Coronary artery (tissue), 2 donors: ENCODE measurements around the gene STT3B.

Source experiments
- DNase-seq: peaks from one replicate; pipeline ENCODE4 v3.0.0-alpha.2; 2017; ENCODE audit warnings: low spot score
- H3K27ac ChIP-seq, 2 donors: fragments of 200-600 bp; sonication (generic); one replicate each; pipeline ENCODE4 v1.5.1; 2016 to 2019
- H3K4me3 ChIP-seq: fragments of 200-600 bp; sonication (generic); 2 replicates; pipeline ENCODE4 v1.5.1; 2016; ENCODE audit warnings: mild to moderate bottlenecking, moderate library complexity
- TF ChIP-seq, protein P1 (sequence below): fragments of 200-600 bp; sonication (generic); IDR thresholded peaks from one replicate; pipeline ENCODE4 v1.5.1; 2019; ENCODE audit warnings: antibody characterized with exemption

Gene STT3B

DNA sequence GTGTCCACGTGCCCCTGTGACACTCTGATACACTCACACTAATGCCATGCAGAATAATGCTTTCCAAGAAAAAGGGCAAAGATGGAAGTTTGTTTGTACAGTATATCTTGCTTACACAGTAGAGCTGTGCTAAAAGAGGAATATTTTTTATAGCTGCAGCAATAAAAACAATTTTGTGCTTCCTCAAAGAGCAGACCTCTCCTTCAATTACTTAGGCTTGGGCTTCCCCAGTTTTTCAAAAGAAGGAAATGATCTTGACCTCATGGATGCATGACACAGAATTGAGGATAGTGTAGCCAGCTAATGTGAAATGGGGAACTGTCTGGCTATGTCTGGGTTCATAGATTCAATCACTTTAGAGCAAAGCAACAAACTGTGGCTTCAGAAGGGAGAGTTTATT lies 137.4 kb downstream of the STT3B start:
- Histone ChIP-seq H3K27ac (no peak overlapping the region), H3K4me3 (no peak overlapping the region)
- TF ChIP-seq, protein P1, sequence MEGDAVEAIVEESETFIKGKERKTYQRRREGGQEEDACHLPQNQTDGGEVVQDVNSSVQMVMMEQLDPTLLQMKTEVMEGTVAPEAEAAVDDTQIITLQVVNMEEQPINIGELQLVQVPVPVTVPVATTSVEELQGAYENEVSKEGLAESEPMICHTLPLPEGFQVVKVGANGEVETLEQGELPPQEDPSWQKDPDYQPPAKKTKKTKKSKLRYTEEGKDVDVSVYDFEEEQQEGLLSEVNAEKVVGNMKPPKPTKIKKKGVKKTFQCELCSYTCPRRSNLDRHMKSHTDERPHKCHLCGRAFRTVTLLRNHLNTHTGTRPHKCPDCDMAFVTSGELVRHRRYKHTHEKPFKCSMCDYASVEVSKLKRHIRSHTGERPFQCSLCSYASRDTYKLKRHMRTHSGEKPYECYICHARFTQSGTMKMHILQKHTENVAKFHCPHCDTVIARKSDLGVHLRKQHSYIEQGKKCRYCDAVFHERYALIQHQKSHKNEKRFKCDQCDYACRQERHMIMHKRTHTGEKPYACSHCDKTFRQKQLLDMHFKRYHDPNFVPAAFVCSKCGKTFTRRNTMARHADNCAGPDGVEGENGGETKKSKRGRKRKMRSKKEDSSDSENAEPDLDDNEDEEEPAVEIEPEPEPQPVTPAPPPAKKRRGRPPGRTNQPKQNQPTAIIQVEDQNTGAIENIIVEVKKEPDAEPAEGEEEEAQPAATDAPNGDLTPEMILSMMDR, result no peak
- DNase-seq, result no peak

DNA sequence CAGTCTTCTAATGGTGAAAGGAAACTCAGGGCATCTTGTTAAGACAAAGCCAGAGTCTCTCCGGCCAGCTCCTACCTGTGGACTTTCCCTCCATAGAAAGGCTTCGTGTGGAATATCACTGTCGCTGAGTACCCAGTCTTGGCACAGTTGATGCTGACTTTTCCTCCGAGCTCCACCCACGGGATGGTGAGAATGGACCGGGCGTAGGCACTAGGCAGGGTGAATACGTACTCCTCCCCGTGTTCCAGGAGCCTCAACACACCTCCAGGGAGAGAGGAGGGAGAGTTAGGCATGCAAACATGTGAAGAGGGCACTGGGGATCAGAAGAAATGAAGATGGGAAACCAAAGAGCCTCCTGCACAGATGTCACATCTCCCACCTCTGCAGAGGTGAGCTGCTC lies 138.0 kb downstream of the STT3B start:
- DNase-seq, result no peak
- no peak overlapping the region for H3K27ac ChIP-seq
- H3K4me3 ChIP-seq, result no peak overlapping the region
- TF ChIP-seq, protein P1, result no peak

DNA sequence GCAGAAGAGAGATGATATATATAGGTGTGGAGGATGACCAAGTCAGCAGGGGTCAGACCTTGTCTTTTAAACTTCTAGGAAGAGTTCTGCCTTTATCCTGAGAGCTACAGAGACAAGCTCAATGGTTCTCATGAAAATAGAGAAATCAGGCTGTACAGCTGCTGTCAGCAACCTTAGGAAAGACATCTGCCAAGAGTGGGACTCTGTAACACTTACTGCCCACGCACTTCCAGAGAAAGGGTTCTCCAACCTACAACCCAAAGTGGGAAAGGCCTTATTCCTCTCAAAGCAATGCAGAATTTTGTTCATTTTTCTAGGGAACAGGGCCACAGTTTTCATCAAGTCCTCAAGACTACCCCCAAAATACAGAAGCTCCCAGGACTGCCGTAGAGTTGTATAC lies 138.7 kb downstream of the STT3B start:
- TF ChIP-seq, protein P1, result no peak

DNA sequence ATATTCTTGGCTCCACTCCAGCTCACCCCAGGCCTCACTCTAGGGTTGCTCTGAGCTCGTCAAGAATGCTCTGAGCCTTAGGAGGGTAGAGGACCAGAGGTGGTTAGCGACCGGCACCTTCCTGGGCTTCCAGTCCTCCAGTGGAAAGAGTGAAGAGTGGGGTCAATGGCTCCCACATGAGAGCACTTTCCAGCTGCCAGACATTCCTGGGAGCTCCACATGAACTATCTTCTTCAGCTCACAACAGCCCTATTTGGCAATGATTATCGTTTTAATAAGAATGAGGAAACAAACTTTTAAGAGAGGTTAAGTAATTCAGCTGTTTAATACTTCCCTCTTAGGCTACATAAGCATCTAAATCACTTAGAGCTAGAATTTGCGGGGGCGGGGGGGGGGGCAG lies 139.3 kb downstream of the STT3B start:
- no peak overlapping the region for H3K4me3 ChIP-seq
- TF ChIP-seq, protein P1, result no peak
- no peak overlapping the region for H3K27ac ChIP-seq
- DNase-seq, result no peak

More for the DNA sequence above, 138.7 kb downstream of the STT3B start:
- DNase-seq, result no peak
- H3K27ac ChIP-seq, result no peak overlapping the region
- no peak overlapping the region for H3K4me3 ChIP-seq

DNA sequence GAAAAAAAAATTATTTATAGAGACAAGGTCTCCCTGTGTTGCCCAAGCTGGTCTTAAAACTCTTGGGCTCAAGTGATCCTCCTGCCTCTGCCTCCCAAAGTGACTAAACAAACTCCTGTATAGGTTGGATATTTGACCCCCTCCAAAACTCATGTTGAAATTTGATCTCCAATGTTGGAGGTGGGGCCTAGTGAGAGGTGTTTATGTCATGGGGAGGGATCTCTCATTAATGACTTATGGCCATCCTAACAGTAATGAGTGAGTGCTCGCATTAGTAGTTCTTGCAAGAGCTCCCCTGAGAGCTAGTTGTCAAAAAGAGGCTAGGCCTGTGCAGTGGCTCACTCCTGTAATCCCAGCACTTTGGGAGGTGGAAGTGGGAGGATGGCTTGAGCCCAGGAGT lies 141.2 kb downstream of the STT3B start:
- Histone ChIP-seq H3K27ac (no peak overlapping the region), H3K4me3 (no peak overlapping the region)
- TF ChIP-seq, protein P1, result no peak
- no peak for DNase-seq

DNA sequence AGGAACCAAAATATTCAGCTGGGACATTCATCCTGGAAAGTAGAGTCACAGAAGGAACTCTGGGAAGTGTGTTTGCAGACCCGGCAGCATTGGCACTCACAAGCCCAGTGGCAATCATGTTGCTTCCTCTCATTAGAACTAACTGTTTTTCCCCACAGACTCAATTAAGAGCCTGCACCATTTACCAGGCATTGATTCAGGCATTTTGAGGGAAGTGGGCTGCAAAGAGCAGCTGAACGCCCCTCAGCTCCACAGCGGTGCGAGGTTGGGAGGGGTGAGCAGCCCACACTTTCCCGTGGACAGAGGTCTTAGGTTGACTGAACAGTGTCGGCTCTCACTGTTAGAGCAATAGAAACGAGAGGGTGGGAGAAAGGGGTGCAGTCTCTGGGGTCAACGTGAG lies 143.8 kb downstream of the STT3B start:
- Histone ChIP-seq H3K4me3 (no peak overlapping the region), H3K27ac (no peak overlapping the region)
- TF ChIP-seq, protein P1, result no peak

DNA sequence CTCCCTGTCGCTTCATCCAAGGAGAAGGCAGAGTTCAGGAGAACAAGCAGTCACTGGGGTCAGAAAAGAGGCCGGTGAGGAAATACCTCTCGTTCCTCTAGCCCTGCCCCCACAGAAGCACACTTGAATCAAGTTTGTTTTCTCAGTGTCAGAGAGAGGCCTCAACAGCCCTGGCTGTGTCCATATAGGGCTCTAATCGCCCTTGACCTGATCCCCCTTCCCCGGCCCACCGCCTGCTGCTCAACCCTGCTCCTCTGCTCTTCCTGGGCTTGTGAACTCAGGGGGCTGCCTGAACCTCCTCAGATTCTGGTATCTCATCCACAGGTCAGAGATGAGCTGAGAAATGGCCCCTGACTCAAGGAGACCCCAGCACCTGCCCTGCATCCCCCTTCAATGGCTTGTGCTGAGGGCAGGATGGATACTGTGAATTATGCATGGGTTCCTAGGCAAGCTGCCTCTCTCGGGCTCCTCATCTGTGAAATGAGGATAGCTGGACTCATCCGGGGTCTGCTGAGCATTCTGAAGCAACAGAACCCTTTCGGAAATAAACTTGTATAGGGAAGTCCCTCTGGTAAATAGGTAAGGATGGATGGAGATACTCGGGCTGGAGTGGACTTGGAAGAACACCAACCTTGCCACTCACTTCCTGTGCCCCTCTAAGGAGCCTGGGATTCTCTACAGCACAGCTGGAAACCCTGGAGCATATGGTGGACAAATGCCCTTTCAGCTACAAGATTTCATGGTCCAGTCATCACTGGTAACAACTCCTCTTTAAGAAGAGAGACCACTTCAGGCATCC lies 147.5 kb downstream of the STT3B start:
- DNase-seq, result no peak
- Histone ChIP-seq H3K4me3 (no peak overlapping the region), H3K27ac (no peak overlapping the region)
- TF ChIP-seq, protein P1, result no peak

More for the DNA sequence above, 143.8 kb downstream of the STT3B start:
- DNase-seq, result no peak
